HL-60 (cell line): ENCODE measurements around the gene NAALADL1.

Source experiments
- CTCF ChIP-seq: IDR thresholded peaks from one replicate; pipeline ENCODE4 v1.5.1; 2011; ENCODE audit warnings: low read length, control low read depth, inconsistent platforms; ENCODE audit not compliant: insufficient read depth
- GABPA ChIP-seq: IDR thresholded peaks from 2 replicates; pipeline ENCODE4 v1.6.1; 2012; ENCODE audit warnings: low read depth
- POLR2AphosphoS5 ChIP-seq: IDR thresholded peaks from 2 replicates; pipeline ENCODE4 v1.6.1; 2012; ENCODE audit warnings: low read depth
- REST ChIP-seq: IDR thresholded peaks from 2 replicates; pipeline ENCODE4 v1.6.1; 2012; ENCODE audit warnings: low read depth; ENCODE audit not compliant: insufficient replicate concordance
- SPI1 ChIP-seq: IDR thresholded peaks from 2 replicates; pipeline ENCODE4 v1.6.1; 2012; ENCODE audit warnings: low read depth, mild to moderate bottlenecking, borderline replicate concordance

- no peak for TF ChIP-seq CTCF
- TF ChIP-seq REST: no peak
- TF ChIP-seq SPI1: no peak
- no peak for TF ChIP-seq POLR2AphosphoS5
- no peak for TF ChIP-seq GABPA
Observed at GRCh38 chr11:65058012-65058411, 341 bp downstream of the NAALADL1 start.
